ENCODE results near the gene JAML. TPM values are rescaled to one million over a fixed set of nuclear protein-coding genes. Genes with fewer than 3 reads are reported as not detected.

Gene JAML
- total and polyA plus RNA-seq, 2 experiments from 2014 or later: 0.56 to 1.0 TPM

- TF ChIP-seq CTCF (conservative IDR thresholded peaks at IDR 0.05; ENCODE audit: low read depth in 2 of 2) (no peak), REST (IDR thresholded peaks at IDR 0.05; ENCODE audit: unreplicated experiment) (no peak)
- peaks cover 8% of the 10 kb centered on the region; the same call in 1 of the 2 replicates for H3K9me2 ChIP-seq (ENCODE audit: insufficient read depth)
- H3K4me1 ChIP-seq (ENCODE audit: insufficient read depth): no peaks in the 10 kb centered on the region
- ATAC-seq (no peak), DNase-seq (ENCODE audit: low spot score) (no peak)
- peaks cover 4% of the 10 kb centered on the region; the same call in 2 of the 3 replicates for H3K36me3 Mint-ChIP-seq (ENCODE audit: low read depth)
- H3K79me2 ChIP-seq (replicated peaks; ENCODE audit: insufficient read depth): no peaks in the 10 kb centered on the region
- H3K4me3 ChIP-seq: no peak overlapping the region
- peaks cover 13% of the 10 kb centered on the region for H3K9me3 Mint-ChIP-seq
- no peaks in the 10 kb centered on the region for H3K36me3 ChIP-seq (ENCODE audit: insufficient read depth)
- H3K4me1 Mint-ChIP-seq: peaks cover 6% of the 10 kb centered on the region
- no peak overlapping the region for H3K4me3 Mint-ChIP-seq
- no peak overlapping the region for H3K4me2 ChIP-seq
- H3K27me3 ChIP-seq (ENCODE audit: insufficient read depth): no peaks in the 10 kb centered on the region
- H4K20me1 ChIP-seq (replicated peaks; ENCODE audit: insufficient read depth): no peaks in the 10 kb centered on the region
- no peak overlapping the region for H3K27ac Mint-ChIP-seq
- no peak overlapping the region for H2AFZ ChIP-seq
- H3K27me3 Mint-ChIP-seq (ENCODE audit: insufficient read depth, low read depth, poor library complexity): no peaks in the 10 kb centered on the region
- H3F3A ChIP-seq (replicated peaks; ENCODE audit: low read depth): no peaks in the 10 kb centered on the region
- no peak overlapping the region for H3K27ac ChIP-seq (ENCODE audit: low read depth)
Measured at GRCh38 chr11:118186346-118187107, 38.3 kb downstream of the JAML start.

- Histone ChIP-seq H3K79me2 (replicated peaks; ENCODE audit: insufficient read depth) (no peaks in the 10 kb centered on the region), H3K4me2 (no peak overlapping the region), H3K9me2 (ENCODE audit: insufficient read depth) (peaks cover 3% of the 10 kb centered on the region; the same call in 1 of the 2 replicates), H2AFZ (no peak overlapping the region), H3K4me1 (ENCODE audit: insufficient read depth) (peaks cover 3% of the 10 kb centered on the region; the same call in 1 of the 2 replicates), H3K4me3 (no peak overlapping the region), H3K36me3 (ENCODE audit: insufficient read depth) (no peaks in the 10 kb centered on the region), H4K20me1 (replicated peaks; ENCODE audit: insufficient read depth) (no peaks in the 10 kb centered on the region), H3K27ac (ENCODE audit: low read depth) (no peak overlapping the region), H3K27me3 (ENCODE audit: insufficient read depth) (peaks cover 1% of the 10 kb centered on the region; the same call in 1 of the 2 replicates), H3F3A (replicated peaks; ENCODE audit: low read depth) (no peaks in the 10 kb centered on the region)
- H3K4me3 Mint-ChIP-seq: no peak overlapping the region
- H3K27me3 Mint-ChIP-seq (ENCODE audit: insufficient read depth, low read depth, poor library complexity): peaks cover 5% of the 10 kb centered on the region
- H3K27ac Mint-ChIP-seq: no peak overlapping the region
- ATAC-seq (no peak), DNase-seq (ENCODE audit: low spot score) (no peak)
- H3K36me3 Mint-ChIP-seq (ENCODE audit: low read depth): no peaks in the 10 kb centered on the region
- peaks cover 15% of the 10 kb centered on the region for H3K4me1 Mint-ChIP-seq
- H3K9me3 Mint-ChIP-seq: no peaks in the 10 kb centered on the region; the same call in 2 of the 3 replicates
- TF ChIP-seq ZNF462 (CRISPR knock-in tag; IDR thresholded peaks at IDR 0.05): no peak
Measured at GRCh38 chr11:118184784-118185579, 39.8 kb downstream of the JAML start.
